Activated B cell treated with CpG ODN at 0.5 μM for 24 hours (primary cell): ENCODE results near the gene ERVMER34-1. TPM values are rescaled to one million over a fixed set of nuclear protein-coding genes. Genes with fewer than 3 reads are reported as not detected.

ENCODE experiments used
- ATAC-seq: fragments of 200-7000 bp; cut with Tn5 transposase; one replicate; pipeline ENCODE4 v1.10.0; 2021; ENCODE audit warnings: low read depth, mild to moderate bottlenecking, moderate library complexity
- CTCF ChIA-PET: fragments of 350-600 bp; sonication (Branson Sonifier 250); formaldehyde crosslinking; loops from one replicate; lab custom pipeline; 2021; ENCODE audit warnings: antibody characterized with exemption; lab: Charles Lee
- POLR2A ChIA-PET: fragments of 350-600 bp; sonication (Branson Sonifier 250); formaldehyde crosslinking; loops from one replicate; lab custom pipeline; 2021; ENCODE audit warnings: antibody characterized with exemption; lab: Charles Lee
- DNase-seq: peaks from one replicate; pipeline ENCODE4 v3.0.0; 2022
- H3K27ac Mint-ChIP-seq: one replicate; pipeline ENCODE4 v1.8.0; 2020; ENCODE audit warnings: mixed read lengths
- H3K27me3 Mint-ChIP-seq: one replicate; pipeline ENCODE4 v1.8.0; 2021; ENCODE audit warnings: mixed read lengths
- H3K36me3 Mint-ChIP-seq: one replicate; pipeline ENCODE4 v1.8.0; 2021; ENCODE audit warnings: low read depth, mixed read lengths
- H3K4me1 Mint-ChIP-seq: one replicate; pipeline ENCODE4 v1.8.0; 2021; ENCODE audit warnings: mixed read lengths
- H3K4me3 Mint-ChIP-seq: one replicate; pipeline ENCODE4 v1.8.0; 2020; ENCODE audit warnings: mild to moderate bottlenecking, mixed read lengths
- H3K9me3 Mint-ChIP-seq: one replicate; pipeline ENCODE4 v1.8.0; 2020; ENCODE audit warnings: mixed read lengths
- CTCF ChIP-seq: fragments of 200-600 bp; IDR thresholded peaks from one replicate; pipeline ENCODE4 v1.8.0; 2022; ENCODE audit warnings: antibody characterized with exemption, mild to moderate bottlenecking
- intact Hi-C: fragments of 100-400 bp; cut with micrococcal nuclease; formaldehyde crosslinking; loops from one replicate; pipeline ENCODE4 v1.15.1; 2024
- total RNA-seq: library from RNA; stranded (reverse); gene quantifications from 2 replicates; pipeline ENCODE4 v1.2.3, GENCODE V29; 2022

ERVMER34-1 gene
- total RNA-seq, 1 donor from 2014 or later: not detected

DNA sequence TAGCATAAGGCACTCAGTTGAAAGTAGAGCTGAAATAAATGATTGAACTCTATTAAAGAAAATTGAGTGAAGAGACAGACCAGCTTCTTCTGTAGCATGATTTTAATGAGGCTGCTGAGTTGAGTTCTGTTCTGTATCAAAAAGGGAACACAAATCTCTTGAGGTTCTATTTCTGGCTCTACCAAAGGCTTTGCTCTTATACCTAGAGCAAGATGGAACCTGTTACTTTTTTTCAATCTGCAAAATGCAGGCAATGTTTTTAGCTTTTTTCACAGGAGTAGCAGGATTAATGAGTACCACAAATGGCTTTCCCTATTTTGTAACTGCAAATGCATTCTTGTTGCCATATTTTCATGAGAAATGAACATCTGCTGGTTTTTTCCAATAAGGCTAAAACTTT lies 4.2 kb upstream of the ERVMER34-1 start:
- TF ChIP-seq CTCF: no peak
- Mint-ChIP-seq H3K36me3 (no peaks in the 10 kb centered on the region), H3K4me1 (peaks cover 13% of the 10 kb centered on the region), H3K9me3 (peaks cover 2% of the 10 kb centered on the region), H3K27ac (no peak overlapping the region), H3K4me3 (no peak overlapping the region), H3K27me3 (peaks cover 53% of the 10 kb centered on the region)
- intact Hi-C loops: no loop called here
- ChIA-PET CTCF (no interaction called here), POLR2A (interaction anchor here (0.7 kb wide), 1 partner anchor 10 kb away, joined by 4 read pairs; no protein-coding TSS in a partner anchor)
- ATAC-seq (no peak), DNase-seq (no peak)

GRCh38 chr4:52752936-52753335 lies 1.7 kb upstream of the ERVMER34-1 start:
- Mint-ChIP-seq H3K36me3 (no peaks in the 10 kb centered on the region), H3K9me3 (peaks cover 2% of the 10 kb centered on the region), H3K4me3 (no peak overlapping the region), H3K27me3 (peaks cover 56% of the 10 kb centered on the region), H3K27ac (no peak overlapping the region), H3K4me1 (peaks cover 13% of the 10 kb centered on the region)
- TF ChIP-seq CTCF: no peak
- POLR2A ChIA-PET: no interaction called here
- ATAC-seq (no peak), DNase-seq (no peak)
- intact Hi-C loops: no loop called here
- CTCF ChIA-PET: no interaction called here

- peaks cover 49% of the 10 kb centered on the region for H3K27me3 Mint-ChIP-seq
- H3K4me3 Mint-ChIP-seq: peak overlapping the region; percentile 77
- DNase-seq: no peak
- intact Hi-C loops: no loop called here
- ChIA-PET POLR2A (no interaction called here), CTCF (no interaction called here)
- no peak overlapping the region for H3K27ac Mint-ChIP-seq
- H3K9me3 Mint-ChIP-seq: peaks cover 2% of the 10 kb centered on the region
- H3K36me3 Mint-ChIP-seq: no peaks in the 10 kb centered on the region
- no peak for TF ChIP-seq CTCF
- ATAC-seq: no peak
- peaks cover 13% of the 10 kb centered on the region for H3K4me1 Mint-ChIP-seq
Observed at GRCh38 chr4:52751487-52751911, 274 bp upstream of the ERVMER34-1 start.

- TF ChIP-seq CTCF: no peak
- Mint-ChIP-seq H3K4me1 (peaks cover 8% of the 10 kb centered on the region), H3K27ac (no peak overlapping the region), H3K9me3 (peaks cover 2% of the 10 kb centered on the region), H3K27me3 (peaks cover 47% of the 10 kb centered on the region), H3K4me3 (peak overlapping the region; percentile 77), H3K36me3 (no peaks in the 10 kb centered on the region)
- intact Hi-C loops: no loop called here
- DNase-seq (no peak), ATAC-seq (no peak)
- ChIA-PET POLR2A (interaction anchor here (1.3 kb wide), 1 partner anchor 38 kb away, joined by 4 read pairs; no protein-coding TSS in a partner anchor), CTCF (no interaction called here)
Observed at GRCh38 chr4:52750213-52750612, 1.0 kb downstream of the ERVMER34-1 start.

GRCh38 chr4:52748432-52748831 lies 2.8 kb downstream of the ERVMER34-1 start:
- Mint-ChIP-seq H3K27me3 (peaks cover 41% of the 10 kb centered on the region), H3K27ac (no peak overlapping the region)
- ATAC-seq: no peak

More at GRCh38 chr4:52748432-52748831, 2.8 kb downstream of the ERVMER34-1 start:
- Mint-ChIP-seq H3K4me1 (peaks cover 8% of the 10 kb centered on the region), H3K4me3 (no peak overlapping the region), H3K9me3 (peaks cover 2% of the 10 kb centered on the region), H3K36me3 (no peaks in the 10 kb centered on the region)
- POLR2A ChIA-PET: interaction anchor here (1.3 kb wide), 1 partner anchor 36 kb away, joined by 4 read pairs; no protein-coding TSS in a partner anchor
- CTCF ChIA-PET: no interaction called here
- no peak for TF ChIP-seq CTCF
- no peak for DNase-seq
- intact Hi-C loops: no loop called here
